Bone marrow (tissue), 2 donors: ENCODE data around the gene TPRG1L.

Experiments used
- DNase-seq, 2 donors: peaks; one replicate each; lab custom pipeline; 2025; lab: John Stamatoyannopoulos, UW

Gene TPRG1L

DNA sequence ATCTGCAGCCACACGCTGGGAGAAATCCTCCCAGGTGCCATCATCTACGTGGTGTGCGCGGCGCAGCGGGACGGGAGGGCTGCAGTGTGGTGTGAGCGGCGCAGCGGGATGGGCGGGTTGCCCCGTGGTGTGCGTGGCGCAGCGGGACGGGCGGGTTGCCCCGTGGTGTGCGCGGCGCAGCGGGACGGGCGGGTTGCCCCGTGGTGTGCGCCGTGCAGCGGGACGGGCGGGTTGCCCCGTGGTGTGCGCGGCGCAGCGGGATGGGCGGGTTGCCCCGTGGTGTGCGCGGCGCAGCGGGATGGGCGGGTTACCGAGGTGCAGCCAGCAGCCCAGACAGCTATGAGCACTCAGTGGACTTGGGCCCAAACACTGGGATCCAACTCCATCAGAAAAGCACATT lies 20.4 kb downstream of the TPRG1L start:
- DNase-seq = no peak

DNA sequence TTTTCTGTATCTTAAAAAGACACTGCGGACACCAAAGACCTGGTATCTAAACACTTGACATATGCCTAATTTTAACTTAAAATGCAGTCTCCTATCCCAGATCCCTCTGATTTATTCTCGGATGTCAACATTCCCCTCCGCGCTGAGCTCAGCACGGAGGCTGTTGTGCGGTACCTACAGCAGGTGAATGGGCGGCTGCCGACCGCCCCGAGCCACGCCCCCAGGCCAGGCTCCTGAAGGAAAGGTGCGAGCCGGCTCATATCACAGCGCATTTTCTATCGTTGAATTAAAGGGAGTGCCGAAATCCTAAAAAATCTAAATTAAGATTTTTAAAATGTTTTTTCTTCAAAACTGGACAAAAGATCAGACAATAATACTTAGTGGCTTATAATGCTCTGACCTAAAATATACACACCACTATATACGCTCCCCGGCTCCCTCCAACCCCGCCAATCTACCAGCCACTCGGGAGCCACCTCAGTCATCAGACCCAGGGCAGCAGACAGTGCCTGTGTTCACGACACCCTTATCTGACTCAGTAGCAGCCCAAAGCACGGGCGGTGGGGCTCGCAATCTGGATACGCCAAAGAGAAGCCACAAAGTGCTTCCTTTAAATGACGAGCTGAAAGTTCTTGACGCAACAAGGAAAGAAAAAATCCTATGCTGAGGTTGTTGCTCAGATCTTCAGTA lies 21.0 kb downstream of the TPRG1L start:
- no peak for DNase-seq

DNA sequence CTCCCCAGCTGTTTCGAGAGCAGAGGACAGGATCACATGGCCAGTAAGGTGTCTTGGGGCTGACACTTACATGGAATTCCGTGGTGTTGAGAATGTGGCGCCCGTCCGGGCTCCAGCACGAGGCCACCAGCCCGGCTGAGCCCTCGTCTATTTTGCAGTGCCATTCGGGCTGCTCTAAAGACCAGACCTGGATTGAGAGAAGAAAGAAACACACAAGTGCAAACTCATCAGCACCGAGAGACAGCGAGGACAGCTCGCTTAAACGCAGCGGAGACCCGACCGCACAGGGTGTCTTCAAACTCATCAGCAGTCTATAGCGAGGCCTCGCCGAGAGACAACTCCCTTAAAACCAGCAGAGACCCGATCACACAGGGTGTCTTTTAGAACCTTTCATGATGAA lies 21.8 kb downstream of the TPRG1L start:
- DNase-seq = no peak

DNA sequence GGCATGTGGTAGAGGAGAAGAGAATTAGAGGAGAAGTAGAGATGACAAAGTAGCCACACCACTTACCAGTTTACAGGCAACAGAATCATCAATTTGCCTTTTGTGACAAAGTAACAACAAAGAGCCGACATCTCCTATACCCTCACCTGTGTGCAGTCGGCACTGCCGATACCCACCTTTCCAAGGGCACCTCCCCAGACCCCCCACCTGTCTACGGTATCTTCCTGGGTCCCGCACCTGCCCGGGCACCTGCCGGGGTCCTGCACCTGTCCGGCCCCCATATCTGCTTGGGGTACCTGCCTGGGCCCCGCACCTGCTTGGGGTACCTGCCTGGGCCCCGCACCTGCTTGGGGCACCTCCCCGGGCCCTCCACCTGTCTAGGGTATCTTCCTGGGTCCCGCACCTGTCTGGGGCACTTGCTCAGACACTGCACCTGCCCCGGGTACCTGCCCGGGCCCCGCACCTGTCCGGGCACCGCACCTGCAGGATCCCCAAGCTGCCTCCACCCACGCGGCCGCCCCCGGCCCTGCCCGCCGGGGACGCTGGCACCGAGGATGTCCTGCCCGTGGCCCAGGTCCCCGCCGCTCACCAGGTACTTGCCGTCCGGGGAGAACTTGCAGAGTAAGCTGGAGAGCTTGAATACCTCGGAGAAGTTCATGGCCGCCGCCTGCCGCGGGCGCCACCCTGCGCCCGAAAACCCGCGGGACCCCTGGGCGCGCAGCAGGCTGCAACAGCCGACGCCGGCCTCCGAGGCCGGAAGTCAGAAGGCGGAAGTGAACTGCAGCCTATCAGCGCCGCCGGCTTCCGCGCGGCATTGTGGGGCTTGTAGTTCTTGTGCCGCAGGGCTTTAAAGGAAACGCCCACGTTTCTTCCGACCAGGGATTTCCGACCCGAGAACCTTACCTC lies 24.8 kb downstream of the TPRG1L start, which contains the start of gene WRAP73:
TSS of gene WRAP73 (minus strand) at position 762 of the 906 bp plus-strand sequence. CDS start at position 658, 104 bp downstream.
- DNase-seq = peak; percentile 57 to 76

DNA sequence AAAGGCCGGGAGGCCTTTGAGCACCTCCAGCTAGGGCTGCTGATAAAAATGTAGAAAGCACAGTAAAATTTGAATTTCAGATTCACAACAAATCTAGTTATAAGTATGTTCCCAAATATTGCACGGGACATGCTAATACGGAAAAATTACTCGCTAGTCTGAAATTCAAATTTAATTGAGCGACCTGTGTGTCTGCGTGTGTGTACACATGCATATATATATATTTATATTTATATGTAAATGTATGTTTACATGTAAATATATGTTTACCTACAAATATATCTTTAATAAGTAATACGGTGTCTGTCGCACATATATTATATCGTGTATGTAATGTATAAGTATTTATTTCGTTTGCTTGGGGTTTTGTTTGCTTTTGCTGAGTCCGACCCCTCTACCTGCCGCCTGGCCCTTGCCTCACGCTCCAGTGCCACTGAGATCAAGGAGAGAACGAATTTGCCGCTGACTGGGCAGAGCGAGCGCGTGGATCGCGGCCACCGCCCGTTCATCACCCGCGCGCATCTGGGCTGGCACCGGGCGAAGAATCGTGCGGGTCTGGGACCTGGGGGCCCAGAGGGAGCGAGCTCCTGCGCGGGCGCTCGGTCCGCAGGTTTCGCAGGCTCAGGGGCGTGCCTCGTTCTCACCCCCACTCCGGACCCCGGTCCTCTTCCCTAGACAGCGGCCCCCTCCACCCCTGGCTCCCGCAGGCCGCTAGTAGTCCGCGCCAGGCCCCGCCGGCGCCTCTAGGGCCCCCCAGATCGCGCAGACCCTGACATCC lies 25.6 kb downstream of the TPRG1L start:
- DNase-seq = no peak

DNA sequence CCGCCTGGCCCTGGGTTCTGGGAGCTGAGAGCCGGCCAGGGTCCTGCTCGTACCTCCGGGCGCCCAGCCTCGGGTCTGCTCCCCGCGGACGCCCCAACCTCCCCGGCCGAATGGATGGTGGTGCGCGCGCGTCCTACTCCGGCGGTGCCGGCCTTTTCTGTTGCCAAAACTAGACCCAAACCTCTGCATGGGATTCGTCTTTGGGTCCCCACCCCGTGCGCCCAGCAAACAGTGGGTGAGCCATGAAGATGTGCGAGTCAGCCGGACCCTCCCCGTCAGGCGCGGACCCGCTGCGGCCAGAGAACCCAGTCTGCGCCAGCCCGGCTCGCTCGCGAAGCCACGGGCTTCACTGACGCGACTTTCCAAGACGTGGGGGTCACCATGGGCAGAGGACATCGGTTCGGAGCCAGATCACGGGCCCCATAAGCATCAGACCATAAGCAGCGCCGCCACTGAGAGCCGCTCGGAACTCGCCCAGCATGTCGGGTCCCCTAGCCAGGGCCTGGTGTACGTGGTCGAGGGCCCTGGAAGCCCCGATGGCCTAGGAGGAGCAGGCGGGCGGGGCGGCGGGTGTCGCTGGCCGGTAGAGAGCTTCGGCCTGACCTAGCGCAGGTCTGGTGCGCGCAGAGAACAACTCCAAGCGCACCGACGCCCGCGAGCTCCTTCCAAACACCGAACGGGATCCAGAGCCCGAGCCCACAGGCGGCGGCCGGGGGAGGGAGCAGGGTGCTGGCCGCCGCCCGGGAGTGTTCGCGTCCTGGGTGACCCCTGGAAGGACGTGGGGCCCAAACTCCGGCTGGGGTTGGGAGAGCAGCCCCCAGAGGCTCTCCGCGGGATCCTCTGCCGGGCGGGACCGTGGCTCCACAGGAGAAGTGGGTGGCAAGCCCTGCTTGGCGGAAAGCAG lies 26.5 kb downstream of the TPRG1L start:
- peak in 1 of 2 donors; percentile 11 for DNase-seq

DNA sequence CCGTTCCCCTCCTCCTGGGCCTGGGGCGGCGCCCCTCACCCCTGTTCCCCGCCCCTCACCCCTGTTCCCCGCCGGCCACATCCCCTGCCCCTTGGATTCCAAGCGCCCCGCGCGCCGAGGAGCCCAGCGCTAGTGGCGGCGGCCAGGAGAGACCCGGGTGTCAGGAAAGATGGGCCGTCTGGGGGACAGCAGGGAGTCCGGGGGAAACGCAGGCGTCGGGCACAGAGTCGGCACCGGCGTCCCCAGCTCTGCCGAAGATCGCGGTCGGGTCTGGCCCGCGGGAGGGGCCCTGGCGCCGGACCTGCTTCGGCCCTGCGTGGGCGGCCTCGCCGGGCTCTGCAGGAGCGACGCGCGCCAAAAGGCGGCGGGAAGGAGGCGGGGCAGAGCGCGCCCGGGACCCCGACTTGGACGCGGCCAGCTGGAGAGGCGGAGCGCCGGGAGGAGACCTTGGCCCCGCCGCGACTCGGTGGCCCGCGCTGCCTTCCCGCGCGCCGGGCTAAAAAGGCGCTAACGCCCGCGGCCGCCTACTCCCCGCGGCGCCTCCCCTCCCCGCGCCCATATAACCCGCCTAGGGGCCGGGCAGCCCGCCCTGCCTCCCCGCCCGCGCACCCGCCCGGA lies 27.2 kb downstream of the TPRG1L start, which contains the start of gene TP73:
TSS of gene TP73 (plus strand) at position 587 of the 618 bp plus-strand sequence. CDS start 29,850 bp downstream, outside the sequence.
- no peak for DNase-seq

DNA sequence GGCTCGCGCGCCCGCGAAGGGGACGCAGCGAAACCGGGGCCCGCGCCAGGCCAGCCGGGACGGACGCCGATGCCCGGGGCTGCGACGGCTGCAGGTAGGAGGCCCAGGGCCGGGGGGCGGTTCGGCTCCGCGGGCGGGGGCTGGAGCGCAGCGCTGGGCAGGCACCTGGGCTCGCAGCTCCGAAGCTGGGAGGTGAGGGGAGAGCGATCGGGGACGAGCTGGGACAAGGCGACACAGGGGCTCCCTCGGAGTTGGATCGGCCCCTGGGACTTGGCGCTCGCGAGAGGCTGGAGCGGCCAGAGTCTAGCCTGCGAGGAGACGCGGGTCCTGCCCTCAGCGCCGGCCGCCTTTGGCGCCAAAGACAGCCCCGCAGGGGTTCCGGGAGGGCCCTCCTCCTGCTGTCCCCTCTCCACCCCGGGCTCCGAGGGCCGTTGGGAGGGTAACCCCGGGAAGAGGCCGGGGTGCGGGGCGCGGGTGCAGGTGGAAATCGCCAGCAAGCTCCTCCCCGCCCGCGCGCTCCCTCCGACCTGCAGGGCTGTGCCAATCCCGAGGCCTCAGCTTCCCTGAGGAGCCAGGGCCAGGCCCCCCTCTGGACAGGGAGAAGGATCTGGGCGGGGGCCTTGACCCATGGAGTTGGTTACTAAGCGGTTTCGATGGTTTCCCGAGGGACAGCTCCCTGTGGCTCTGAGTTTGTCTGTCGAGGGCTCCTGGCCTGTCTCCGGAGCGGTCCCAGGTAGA lies 27.9 kb downstream of the TPRG1L start:
- DNase-seq = no peak

DNA sequence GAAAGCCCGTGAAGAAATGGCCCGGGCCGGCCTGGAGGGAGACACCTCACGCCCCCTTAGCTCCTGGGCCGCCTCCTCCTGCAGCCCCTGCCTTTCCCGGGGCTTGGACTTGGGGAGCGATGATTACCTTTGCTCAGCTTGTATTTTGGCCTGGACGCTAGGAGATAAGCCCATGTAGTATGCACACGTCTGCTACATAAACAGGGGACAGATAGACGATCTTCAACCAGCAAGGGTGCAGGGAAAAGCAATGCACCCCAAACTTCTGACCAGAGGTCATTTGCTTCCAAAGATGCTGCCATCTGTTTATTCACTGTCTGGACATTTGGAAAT lies 28.4 kb downstream of the TPRG1L start:
- no peak for DNase-seq

DNA sequence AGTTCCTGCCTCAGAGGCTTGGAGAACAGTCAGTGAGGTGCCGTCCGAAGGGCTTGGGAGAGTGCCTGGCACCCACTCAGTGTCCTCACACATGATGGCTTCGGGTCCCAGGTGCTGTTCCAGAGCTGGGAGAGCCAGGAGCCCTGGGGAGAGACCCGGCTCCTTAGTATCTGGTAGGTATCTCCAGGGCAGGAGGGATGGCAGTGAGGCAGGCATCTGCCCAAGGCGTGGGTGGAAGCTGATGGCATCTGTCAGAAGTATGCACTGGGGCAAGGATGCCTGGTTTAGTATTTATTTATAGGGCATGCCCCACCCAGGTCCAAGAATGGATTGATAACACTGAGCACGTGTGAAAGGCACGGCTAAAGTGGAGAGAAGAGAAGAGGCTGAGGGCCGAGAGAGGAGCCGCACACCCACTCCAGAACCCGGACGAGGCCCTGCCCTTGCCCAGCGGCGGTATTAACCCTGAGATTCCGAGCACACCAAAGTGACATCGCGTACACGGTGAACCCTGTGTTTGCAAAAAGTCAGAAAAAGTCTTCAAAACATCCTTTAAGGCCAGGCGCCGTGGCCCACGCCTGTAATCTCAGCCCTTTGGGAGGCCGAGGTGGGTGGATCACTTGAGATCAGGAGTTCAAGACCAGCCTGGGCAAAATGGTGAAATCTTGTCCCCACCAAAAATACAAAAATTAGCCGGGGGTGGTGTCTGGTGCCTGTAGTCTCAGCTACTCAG lies 29.9 kb downstream of the TPRG1L start:
- DNase-seq = no peak

DNA sequence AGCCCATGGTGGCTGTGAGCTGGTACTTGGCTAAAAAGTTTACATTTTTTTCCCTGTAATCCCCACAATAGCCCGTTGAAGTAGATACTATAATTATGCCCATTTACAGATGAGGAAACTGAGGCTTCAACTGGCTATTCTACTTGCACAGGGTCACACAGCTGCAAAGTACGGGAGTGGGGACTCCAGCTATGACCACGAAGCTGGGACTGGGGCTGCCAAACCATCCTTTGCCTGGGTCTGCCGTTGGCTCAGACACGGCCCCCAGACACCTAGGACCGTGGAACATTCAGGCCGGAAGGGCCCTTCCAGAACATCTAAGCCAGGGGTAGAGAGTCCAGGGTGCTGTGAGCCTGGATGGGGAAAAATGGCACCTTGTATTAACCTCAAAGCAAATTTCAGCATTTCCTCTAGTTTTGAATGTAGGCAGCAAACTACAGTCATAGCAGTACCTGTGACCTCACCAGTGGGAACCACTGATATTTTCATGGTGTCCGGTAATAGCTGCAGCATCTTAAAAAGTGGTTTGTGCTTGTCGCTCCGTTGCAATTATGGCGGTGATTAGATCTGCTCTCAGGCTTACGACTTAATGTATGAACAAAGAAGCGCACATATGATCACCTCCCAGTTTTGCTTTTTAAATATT lies 31.8 kb downstream of the TPRG1L start:
- DNase-seq = no peak

DNA sequence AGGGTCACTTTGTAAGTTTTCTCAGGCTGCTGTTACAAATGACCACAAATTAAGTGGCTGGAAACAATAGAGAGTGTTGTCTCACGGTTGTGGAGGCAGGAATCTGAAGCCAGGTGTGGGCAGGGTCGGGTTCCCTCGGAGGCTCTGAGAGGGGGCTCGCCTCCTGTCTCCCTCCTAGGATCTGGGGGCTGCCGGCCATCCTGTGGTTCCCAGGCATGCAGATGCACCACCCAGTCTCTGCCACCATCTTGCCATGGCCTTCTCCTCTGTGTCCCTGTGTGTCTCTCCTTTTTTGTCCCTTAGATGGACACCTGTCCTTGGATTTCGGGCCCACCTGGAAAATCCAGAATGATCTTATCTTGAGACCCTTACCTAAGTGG lies 32.3 kb downstream of the TPRG1L start:
- no peak for DNase-seq

DNA sequence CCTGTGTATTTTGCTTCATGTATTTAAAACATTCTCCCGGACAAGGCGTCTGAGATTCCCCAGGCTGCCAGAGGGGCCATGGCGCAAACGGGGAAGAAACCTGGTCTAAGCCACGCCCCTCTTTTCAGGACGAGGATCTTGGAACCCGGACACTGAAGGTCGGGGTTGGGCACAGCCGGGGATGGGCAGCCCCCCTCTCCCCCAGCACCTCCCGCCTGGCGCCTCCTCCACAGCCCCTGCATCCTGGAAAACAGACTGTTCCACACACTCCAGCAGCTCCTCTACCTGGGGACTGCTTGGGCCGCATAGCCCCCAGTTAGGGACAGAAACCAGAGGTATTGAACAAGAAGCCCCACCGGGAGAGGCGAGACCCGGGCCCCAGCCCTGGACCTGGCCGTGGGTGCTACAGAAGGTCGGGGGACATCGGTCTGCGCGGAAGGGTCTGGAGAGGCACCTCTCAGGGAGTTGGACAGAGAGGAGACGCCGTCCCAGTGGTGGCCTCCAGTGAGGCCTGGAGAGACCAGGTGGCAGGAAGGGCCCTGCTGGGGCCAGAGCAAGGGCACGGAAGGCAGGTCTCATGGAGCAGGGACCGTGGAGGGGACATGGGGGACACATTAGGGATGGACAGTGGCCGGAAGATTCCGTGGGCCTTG lies 32.9 kb downstream of the TPRG1L start:
- no peak for DNase-seq

DNA sequence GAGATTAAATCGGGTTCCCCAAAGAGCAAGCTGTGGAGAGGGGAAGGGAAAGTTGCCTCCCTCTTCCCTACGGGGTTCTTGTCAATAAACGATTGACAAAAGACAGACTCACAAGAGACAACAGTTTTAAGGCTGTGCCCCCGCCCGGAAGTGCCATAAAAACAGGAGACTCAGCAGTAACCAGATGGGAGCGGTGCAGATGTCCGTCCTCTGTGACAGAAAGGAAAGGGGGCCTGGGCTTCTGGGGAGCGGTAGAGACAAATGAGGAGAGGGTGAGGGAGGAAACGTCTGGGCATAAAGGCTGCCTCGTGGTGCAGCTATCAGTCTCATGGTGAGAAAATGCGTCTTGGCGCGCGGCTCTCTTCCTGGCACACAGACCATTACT lies 33.4 kb downstream of the TPRG1L start:
- no peak for DNase-seq

DNA sequence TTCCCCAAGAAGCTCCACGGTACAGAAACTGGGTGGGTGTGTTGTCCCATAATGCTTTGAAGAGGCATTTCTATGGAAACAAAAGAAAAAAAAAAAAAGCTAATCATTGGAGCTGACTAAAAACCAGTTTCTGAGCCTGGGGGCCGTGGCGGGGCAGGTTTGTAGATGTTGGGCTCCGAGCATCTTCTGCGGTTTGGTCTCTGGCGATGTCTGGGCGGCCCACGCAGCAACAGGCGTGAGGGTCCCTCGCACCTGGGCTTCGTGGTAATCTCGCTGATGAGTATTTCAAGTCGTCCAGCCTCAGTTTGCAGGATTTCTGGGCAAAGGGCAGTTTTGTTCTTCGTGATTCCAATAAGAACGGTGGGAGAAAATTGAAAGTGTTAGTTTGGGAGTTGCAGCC lies 34.3 kb downstream of the TPRG1L start:
- DNase-seq = no peak

DNA sequence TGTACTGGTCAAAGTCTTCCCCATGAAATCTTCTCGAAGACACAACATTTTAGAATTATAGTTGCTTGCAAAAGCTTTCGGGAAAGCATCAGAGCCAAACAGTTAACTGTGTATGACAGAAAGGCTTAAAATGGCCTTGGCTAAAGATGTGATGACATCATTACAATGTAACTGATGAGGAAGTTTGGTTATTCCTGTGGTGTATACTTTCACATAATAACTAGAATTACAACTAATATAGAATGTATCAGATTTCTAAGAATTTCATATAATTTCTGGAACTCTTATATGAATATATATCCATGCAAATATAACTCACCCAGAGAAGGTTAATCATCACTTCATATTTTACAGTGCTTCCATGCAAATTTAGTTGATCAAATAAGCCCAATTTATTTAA lies 35.9 kb downstream of the TPRG1L start:
- DNase-seq = no peak

DNA sequence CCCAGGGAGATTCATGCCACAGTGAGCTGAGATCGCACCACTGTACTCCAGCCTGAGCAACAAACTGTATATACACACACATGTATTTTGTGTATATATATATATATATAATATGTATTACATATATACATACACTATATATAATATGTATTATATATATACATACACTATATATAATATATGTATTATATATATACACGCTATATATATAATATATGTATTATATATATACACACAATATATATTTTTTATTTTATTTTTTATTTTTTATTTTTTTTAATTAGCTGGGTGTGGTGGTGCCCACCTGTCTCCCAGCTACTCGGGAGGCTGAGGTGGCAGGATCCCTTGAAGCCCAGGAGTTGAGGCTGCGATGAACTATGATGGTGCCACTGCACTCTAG lies 36.8 kb downstream of the TPRG1L start:
- DNase-seq = no peak

DNA sequence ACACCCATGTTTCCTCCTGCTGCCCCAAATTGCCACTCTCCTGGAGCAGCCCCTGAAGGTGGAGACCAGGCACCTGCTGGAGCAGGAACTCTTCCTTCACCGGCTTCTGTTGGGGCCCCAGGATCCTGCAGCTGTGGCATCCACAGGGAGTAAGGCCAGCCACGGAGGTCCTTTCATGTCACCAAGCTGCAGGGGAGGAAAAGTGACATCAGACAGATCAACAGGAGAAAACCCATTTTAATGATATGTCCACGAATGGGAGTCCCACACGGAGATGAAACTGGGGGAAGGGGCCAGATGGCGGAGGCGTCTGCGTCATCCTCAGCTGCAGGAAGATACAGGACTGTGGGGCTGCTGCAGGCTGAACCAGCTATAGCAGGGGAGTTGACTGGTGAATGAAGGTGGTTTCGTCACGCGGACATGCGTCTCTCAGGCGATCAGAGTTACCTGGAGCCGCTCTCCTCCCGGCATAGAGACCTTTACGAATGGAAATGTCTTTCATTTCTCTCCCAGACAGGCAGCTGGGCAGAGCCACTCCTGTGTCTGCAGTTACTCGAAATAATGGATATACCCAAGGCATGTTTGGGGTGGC lies 37.4 kb downstream of the TPRG1L start:
- DNase-seq = no peak
